Thoracic aorta (tissue), 2 donors: Measurements from ENCODE around the gene NTMT1. TPM values are rescaled to one million over a fixed set of nuclear protein-coding genes. Genes with fewer than 3 reads are reported as not detected.

Experiments used
- ATAC-seq: fragments of 150-250 bp; one replicate; pipeline ENCODE4 v1.8.0; 2017; ENCODE audit warnings: low read depth; ENCODE audit not compliant: insufficient number of reproducible peaks, low FRiP score
- DNase-seq: peaks from one replicate; pipeline ENCODE4 v3.0.0-alpha.2; 2020; ENCODE audit warnings: low spot score
- H3K27ac ChIP-seq, 2 donors: fragments of 200-600 bp; sonication (generic); 1 replicate in 1 of 2; 2 replicates in 1 of 2; pipeline ENCODE4 v1.5.1; 2016; ENCODE audit warnings: mild to moderate bottlenecking in 2 of 2, moderate library complexity in 2 of 2
- H3K27me3 ChIP-seq: fragments of 200-600 bp; sonication (generic); replicated peaks from 2 replicates; pipeline ENCODE4 v1.6.0; 2016; ENCODE audit warnings: mild to moderate bottlenecking; ENCODE audit not compliant: insufficient read depth
- H3K36me3 ChIP-seq: fragments of 200-600 bp; sonication (generic); one replicate; pipeline ENCODE4 v1.5.1; 2016
- H3K4me1 ChIP-seq, 2 donors: fragments of 200-600 bp; sonication (generic); 1 replicate in 1 of 2; 2 replicates in 1 of 2; pipeline versions ENCODE4 v1.5.1 to v1.6.0; 2016; ENCODE audit warnings: low read depth in 2 of 2, mild to moderate bottlenecking in 1 of 2; ENCODE audit not compliant: control insufficient read depth in 1 of 2
- H3K4me3 ChIP-seq: fragments of 200-600 bp; sonication (generic); 2 replicates; pipeline ENCODE4 v1.5.1; 2016; ENCODE audit warnings: mild to moderate bottlenecking
- H3K9me3 ChIP-seq: fragments of 200-600 bp; sonication (generic); 2 replicates; pipeline ENCODE4 v1.5.1; 2016
- total RNA-seq, 2 donors: library from RNA; depleted of rRNA; stranded (reverse); fragments of >200 nt; gene quantifications; one replicate each; pipeline versions ENCODE4 v1.1.0 to v1.2.3, GENCODE V29; 2016
- TF ChIP-seq, protein P1 (sequence below): fragments of 200-600 bp; sonication (generic); IDR thresholded peaks from one replicate; pipeline ENCODE4 v1.5.1; 2019; ENCODE audit warnings: antibody characterized with exemption

Gene NTMT1
- total RNA-seq, 2 donors from 2014 or later = 16.9 to 27.2 TPM

GRCh38 chr9:129619787-129620668 lies 5.9 kb upstream of the NTMT1 start:
- H3K4me1 ChIP-seq = peaks cover 0 to 23% of the 10 kb centered on the region in 2 donors
- peak overlapping the region; percentile 79 for H3K4me3 ChIP-seq
- TF ChIP-seq, protein P1, sequence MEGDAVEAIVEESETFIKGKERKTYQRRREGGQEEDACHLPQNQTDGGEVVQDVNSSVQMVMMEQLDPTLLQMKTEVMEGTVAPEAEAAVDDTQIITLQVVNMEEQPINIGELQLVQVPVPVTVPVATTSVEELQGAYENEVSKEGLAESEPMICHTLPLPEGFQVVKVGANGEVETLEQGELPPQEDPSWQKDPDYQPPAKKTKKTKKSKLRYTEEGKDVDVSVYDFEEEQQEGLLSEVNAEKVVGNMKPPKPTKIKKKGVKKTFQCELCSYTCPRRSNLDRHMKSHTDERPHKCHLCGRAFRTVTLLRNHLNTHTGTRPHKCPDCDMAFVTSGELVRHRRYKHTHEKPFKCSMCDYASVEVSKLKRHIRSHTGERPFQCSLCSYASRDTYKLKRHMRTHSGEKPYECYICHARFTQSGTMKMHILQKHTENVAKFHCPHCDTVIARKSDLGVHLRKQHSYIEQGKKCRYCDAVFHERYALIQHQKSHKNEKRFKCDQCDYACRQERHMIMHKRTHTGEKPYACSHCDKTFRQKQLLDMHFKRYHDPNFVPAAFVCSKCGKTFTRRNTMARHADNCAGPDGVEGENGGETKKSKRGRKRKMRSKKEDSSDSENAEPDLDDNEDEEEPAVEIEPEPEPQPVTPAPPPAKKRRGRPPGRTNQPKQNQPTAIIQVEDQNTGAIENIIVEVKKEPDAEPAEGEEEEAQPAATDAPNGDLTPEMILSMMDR = no peak
- peak overlapping the region; percentile 23 to 53 for H3K27ac ChIP-seq
- no peaks in the 10 kb centered on the region for H3K9me3 ChIP-seq
- H3K36me3 ChIP-seq = no peaks in the 10 kb centered on the region
- no peak for ATAC-seq
- no peaks in the 10 kb centered on the region for H3K27me3 ChIP-seq
- DNase-seq = no peak

DNA sequence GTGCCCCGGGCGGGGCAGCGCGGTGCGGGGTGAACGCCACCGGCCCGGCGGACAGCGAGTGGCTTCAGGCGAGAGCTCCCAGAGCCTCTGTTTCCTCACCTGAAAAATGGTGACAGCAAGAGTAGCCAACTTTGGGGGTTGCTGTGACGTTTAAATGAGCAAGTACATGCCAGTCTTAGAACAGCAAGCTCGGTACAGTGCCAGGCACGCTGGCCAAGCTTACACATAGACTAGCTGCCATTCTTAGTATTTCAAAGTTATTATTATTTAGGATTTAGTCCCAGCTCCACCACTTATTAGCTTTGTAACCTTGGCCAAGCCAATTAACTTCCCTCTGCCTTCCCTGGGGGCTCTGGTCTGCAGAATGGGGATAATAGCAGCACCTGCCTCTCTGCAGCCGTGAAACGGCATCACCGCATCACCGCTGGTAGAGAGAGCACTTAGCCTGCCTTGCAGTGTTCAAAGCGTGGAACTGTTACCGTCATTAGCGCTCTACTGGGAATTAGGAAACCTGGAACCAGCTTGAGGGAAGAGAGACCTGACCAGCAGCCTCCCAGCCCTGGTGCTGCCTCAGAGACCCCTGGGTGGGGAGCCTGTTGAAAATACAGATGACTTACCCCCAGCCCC lies 5.2 kb upstream of the NTMT1 start, which contains the start of gene C9orf50:
Gene C9orf50, minus strand, starts transcription at position 433 of the 627 bp plus-strand sequence. CDS start 527 bp downstream, outside the sequence.
- Histone ChIP-seq H3K4me3 (peak within 1 kb of the TSS; percentile 79), H3K9me3 (no peaks in the 10 kb centered on the region), H3K27me3 (no peaks in the 10 kb centered on the region), H3K27ac (peak within 1 kb of the TSS; percentile 23 to 53), H3K4me1 (peaks cover 0 to 30% of the 10 kb centered on the region in 2 donors), H3K36me3 (no peaks in the 10 kb centered on the region)
- TF ChIP-seq, protein P1 = no peak
- DNase-seq (no peak), ATAC-seq (no peak)

DNA sequence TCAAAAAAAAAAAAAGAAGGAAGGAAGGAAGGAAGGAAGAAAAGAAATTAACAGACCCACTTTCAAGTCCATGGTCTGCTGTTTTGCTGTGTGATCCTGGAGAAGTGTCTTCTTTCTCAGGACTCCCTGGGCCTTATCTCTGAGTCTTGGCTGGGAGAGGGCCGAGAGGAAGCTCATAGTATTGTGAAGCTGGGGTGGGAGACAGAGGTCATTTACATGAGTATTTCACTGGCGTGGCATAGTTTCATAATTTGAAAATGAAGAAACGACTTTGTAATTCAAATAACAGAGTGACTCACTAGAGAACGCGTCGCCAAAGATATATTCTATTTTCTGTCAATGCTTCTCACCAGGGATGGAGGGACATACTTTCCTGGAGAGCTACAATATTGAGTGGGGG lies 2.6 kb upstream of the NTMT1 start:
- TF ChIP-seq, protein P1 = no peak
- Histone ChIP-seq H3K27me3 (no peaks in the 10 kb centered on the region), H3K36me3 (no peaks in the 10 kb centered on the region), H3K4me3 (no peak overlapping the region), H3K27ac (no peak overlapping the region), H3K9me3 (no peaks in the 10 kb centered on the region), H3K4me1 (peaks cover 13 to 50% of the 10 kb centered on the region in 2 donors)
- ATAC-seq (no peak), DNase-seq (no peak)

DNA sequence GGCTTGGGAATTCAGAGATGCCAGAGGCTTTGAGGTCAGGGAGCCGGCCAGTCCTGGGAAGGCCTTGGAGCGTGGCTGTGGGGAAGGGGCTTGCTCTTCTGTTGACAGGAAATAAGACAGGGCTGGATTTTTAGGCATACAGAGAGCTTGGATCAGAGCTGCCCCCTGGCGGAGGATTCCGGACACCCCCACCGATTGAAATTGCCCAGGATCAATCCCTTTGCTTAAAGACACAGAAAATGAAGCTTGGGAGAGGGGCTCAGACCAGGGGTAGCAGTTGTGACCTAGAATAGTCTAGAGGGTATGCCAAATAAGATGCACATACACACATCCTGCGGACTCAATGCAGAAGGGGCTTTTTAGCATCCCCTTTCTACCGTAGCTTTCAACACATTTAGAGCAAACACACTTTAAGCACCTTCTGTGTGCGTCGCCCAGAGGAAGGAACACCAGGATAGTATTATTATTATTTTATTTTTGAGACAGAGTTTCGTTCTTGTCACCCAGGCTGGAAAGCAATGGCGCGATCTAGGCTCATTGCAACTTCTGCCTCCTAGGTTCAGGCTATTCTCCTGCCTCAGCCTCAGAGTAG lies 1.7 kb upstream of the NTMT1 start:
- Histone ChIP-seq H3K9me3 (no peaks in the 10 kb centered on the region), H3K36me3 (no peaks in the 10 kb centered on the region), H3K27ac (peak overlapping the region in 1 of 2 donors; percentile 22), H3K27me3 (no peaks in the 10 kb centered on the region), H3K4me1 (peaks cover 13 to 59% of the 10 kb centered on the region in 2 donors), H3K4me3 (no peak overlapping the region)
- DNase-seq (no peak), ATAC-seq (no peak)
- TF ChIP-seq, protein P1 = peak; percentile 71

DNA sequence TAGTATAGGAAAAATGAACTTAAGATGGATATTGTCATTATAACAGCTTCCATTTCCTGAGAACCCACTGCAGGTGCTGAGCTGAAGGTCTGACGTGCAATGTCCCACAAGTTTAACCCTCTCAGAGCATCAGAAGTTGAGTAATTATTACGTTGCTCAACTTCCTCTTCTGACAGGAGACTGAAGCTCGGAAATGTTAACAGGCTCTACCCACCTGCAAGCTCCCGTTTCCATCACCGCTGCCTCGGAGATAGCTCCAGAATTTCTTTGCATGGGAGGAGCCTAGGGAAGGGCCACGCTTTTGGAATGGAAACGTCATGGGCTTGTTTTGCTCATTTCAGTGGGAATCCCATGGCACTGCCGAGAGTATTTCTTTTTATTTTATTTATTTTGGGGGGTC lies 1.0 kb upstream of the NTMT1 start:
- DNase-seq = no peak
- no peaks in the 10 kb centered on the region for H3K27me3 ChIP-seq
- H3K4me1 ChIP-seq = peaks cover 13 to 56% of the 10 kb centered on the region in 2 donors
- no peaks in the 10 kb centered on the region for H3K9me3 ChIP-seq
- TF ChIP-seq, protein P1 = no peak
- H3K4me3 ChIP-seq = peak overlapping the region; percentile 90
- H3K27ac ChIP-seq = peak overlapping the region; percentile 84 to 88
- no peak for ATAC-seq
- H3K36me3 ChIP-seq = no peaks in the 10 kb centered on the region
